ENCODE measurements around the gene EHF. TPM values are rescaled to one million over a fixed set of nuclear protein-coding genes. Genes with fewer than 3 reads are reported as not detected.
A peak's percentile ranks its signal among the peaks of the same experiment; 100 is the strongest.

Gene EHF
- total and polyA plus RNA-seq, 9 of the 15 experiments (the other 6 are each of a cell fraction or from before 2014, with no cell fraction given), result 0.04 to 0.54 (median 0.37) TPM

- Histone ChIP-seq H3K4me3 (no peak overlapping the region), H3K79me2 (ENCODE audit: control insufficient read depth, insufficient read depth, low read length) (no peaks in the 10 kb centered on the region), H3K9ac (ENCODE audit: insufficient read depth in 1 of 2, low read depth in 2 of 2, low read length in 2 of 2) (no peak overlapping the region), H3K36me3 (ENCODE audit: control insufficient read depth, insufficient read depth, low read length) (no peaks in the 10 kb centered on the region), H3K27ac (ENCODE audit: extremely low read depth, low read depth, low read length) (no peak overlapping the region), H3K9me1 (ENCODE audit: control insufficient read depth, insufficient read depth, low read length) (no peaks in the 10 kb centered on the region), H3K4me2 (ENCODE audit: insufficient read depth, low read length) (no peak overlapping the region), H3K9me3 (replicated peaks; ENCODE audit: control insufficient read depth, insufficient read depth, low read depth, low read length) (no peaks in the 10 kb centered on the region), H3K27me3 (ENCODE audit: control insufficient read depth in 2 of 2, insufficient read depth in 2 of 2, low read length in 2 of 2) (no peaks in the 10 kb centered on the region), H4K20me1 (replicated peaks; ENCODE audit: control insufficient read depth, insufficient read depth, low read length) (no peaks in the 10 kb centered on the region), H2AFZ (ENCODE audit: low read depth, low read length) (peak overlapping the region; percentile 38), H3K4me1 (replicated peaks in 1 of 2; ENCODE audit: control insufficient read depth in 2 of 2, insufficient read depth in 2 of 2, low read length in 2 of 2) (peaks cover 0 to 25% of the 10 kb centered on the region in 2 experiments; a peak in 4 of 5 replicates)
- in situ Hi-C loops (cut with MboI), result no loop called here
- POLR2A ChIA-PET, result no interaction called here
- no peak for TF ChIP-seq MITF (IDR thresholded peaks at IDR 0.05)
- TF ChIP-seq ILK (tag; IDR thresholded peaks at IDR 0.05; ENCODE audit: borderline replicate concordance, low read depth), result no peak
- 0 out of 2 replicates have a peak, but pooled peaks have one; percentile 32 for TF ChIP-seq CTBP1 (IDR thresholded peaks at IDR 0.05; ENCODE audit: borderline replicate concordance)
- TF ChIP-seq CHD2 (IDR thresholded peaks at IDR 0.05; ENCODE audit: low read depth, low read length), result no peak
- TF ChIP-seq MLLT1 (IDR thresholded peaks at IDR 0.05), result no peak
- TF ChIP-seq, protein P1, sequence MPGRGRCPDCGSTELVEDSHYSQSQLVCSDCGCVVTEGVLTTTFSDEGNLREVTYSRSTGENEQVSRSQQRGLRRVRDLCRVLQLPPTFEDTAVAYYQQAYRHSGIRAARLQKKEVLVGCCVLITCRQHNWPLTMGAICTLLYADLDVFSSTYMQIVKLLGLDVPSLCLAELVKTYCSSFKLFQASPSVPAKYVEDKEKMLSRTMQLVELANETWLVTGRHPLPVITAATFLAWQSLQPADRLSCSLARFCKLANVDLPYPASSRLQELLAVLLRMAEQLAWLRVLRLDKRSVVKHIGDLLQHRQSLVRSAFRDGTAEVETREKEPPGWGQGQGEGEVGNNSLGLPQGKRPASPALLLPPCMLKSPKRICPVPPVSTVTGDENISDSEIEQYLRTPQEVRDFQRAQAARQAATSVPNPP (IDR thresholded peaks at IDR 0.05; ENCODE audit: borderline replicate concordance, insufficient read depth, insufficient read length), result no peak
- TF ChIP-seq, protein P2, sequence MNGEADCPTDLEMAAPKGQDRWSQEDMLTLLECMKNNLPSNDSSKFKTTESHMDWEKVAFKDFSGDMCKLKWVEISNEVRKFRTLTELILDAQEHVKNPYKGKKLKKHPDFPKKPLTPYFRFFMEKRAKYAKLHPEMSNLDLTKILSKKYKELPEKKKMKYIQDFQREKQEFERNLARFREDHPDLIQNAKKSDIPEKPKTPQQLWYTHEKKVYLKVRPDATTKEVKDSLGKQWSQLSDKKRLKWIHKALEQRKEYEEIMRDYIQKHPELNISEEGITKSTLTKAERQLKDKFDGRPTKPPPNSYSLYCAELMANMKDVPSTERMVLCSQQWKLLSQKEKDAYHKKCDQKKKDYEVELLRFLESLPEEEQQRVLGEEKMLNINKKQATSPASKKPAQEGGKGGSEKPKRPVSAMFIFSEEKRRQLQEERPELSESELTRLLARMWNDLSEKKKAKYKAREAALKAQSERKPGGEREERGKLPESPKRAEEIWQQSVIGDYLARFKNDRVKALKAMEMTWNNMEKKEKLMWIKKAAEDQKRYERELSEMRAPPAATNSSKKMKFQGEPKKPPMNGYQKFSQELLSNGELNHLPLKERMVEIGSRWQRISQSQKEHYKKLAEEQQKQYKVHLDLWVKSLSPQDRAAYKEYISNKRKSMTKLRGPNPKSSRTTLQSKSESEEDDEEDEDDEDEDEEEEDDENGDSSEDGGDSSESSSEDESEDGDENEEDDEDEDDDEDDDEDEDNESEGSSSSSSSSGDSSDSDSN (IDR thresholded peaks at IDR 0.05; ENCODE audit: borderline replicate concordance in 1 of 2, low read depth in 2 of 2, low read length in 2 of 2), result no peak
- no peak for TF ChIP-seq ZNF766 (CRISPR knock-in tag; conservative IDR thresholded peaks at IDR 0.05)
- TF ChIP-seq DMBX1 (CRISPR knock-in tag; IDR thresholded peaks at IDR 0.05; ENCODE audit: borderline replicate concordance), result 0 out of 2 replicates have a peak, but pooled peaks have one; percentile 3
- TF ChIP-seq DIDO1 (tag; IDR thresholded peaks at IDR 0.05; ENCODE audit: low read depth), result 0 out of 2 replicates have a peak, but pooled peaks have one; percentile 21
- 82% methylated on average over 4 of the region's 8 CpGs for WGBS (ENCODE audit: insufficient coverage, low coverage, missing lambda C conversion rate)
- DNase-seq (ENCODE audit: extremely low read depth in 1 of 4, low spot score in 3 of 4) (no peak), FAIRE-seq (no peak), ATAC-seq (no peak)
- CTCF ChIA-PET (ENCODE audit: low intra/inter-chr PET ratio), result no interaction called here
- intact Hi-C loops (cut with micrococcal nuclease), result no loop called here
- BruUV-seq (replicated peaks), result no TSS peak
Observed at GRCh38 chr11:34646431-34646830, 25.5 kb downstream of the EHF start.

All from K562 (cell line).